MM.1S (cell line): Measurements from ENCODE around the gene SPCS1.

ENCODE experiments used
- EZH2 ChIP-seq: fragments of 300-600 bp; sonication (generic); optimal IDR thresholded peaks from 2 replicates; pipeline ENCODE3; 2017; ENCODE audit warnings: low read depth, mild to moderate bottlenecking, antibody characterized with exemption, low read length, mixed read lengths
- TF ChIP-seq, protein P1 (sequence below): fragments of 300-600 bp; sonication (generic); IDR thresholded peaks from 2 replicates; pipeline ENCODE4 v1.5.1; 2016; ENCODE audit warnings: antibody characterized with exemption, low read length, mixed read lengths

DNA sequence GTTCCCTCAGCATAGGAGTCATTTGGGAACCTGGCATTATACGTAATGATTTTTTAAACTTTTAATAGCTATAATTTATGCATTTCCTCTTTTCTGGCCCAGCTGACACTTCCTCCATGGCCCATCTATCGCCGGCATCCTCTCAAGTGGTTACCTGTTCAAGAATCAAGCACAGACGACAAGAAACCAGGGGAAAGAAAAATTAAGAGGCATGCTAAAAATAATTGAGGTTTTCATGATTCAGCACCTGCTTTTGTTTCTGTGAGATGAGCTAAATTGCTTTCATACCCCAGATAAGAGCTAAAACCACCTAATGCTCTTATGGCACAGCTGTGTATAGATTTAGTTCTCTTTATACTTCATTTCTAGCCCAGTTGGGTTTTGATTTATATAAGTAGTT lies 1.7 kb downstream of the SPCS1 start:
- TF ChIP-seq, protein P1, sequence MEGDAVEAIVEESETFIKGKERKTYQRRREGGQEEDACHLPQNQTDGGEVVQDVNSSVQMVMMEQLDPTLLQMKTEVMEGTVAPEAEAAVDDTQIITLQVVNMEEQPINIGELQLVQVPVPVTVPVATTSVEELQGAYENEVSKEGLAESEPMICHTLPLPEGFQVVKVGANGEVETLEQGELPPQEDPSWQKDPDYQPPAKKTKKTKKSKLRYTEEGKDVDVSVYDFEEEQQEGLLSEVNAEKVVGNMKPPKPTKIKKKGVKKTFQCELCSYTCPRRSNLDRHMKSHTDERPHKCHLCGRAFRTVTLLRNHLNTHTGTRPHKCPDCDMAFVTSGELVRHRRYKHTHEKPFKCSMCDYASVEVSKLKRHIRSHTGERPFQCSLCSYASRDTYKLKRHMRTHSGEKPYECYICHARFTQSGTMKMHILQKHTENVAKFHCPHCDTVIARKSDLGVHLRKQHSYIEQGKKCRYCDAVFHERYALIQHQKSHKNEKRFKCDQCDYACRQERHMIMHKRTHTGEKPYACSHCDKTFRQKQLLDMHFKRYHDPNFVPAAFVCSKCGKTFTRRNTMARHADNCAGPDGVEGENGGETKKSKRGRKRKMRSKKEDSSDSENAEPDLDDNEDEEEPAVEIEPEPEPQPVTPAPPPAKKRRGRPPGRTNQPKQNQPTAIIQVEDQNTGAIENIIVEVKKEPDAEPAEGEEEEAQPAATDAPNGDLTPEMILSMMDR = no peak
- no peak for TF ChIP-seq EZH2
